CD14-positive monocyte (primary cell): ENCODE results near the gene GNPTG. TPM values are rescaled to one million over a fixed set of nuclear protein-coding genes. Genes with fewer than 3 reads are reported as not detected.

Experiments
- DNase-seq, 3 donors: peaks; one replicate each; pipeline ENCODE4 v3.0.0-alpha.2; 2011 to 2022
- H2AFZ ChIP-seq: 2 replicates; pipeline ENCODE4 v1.6.0; 2012; ENCODE audit warnings: mild to moderate bottlenecking, low read depth, low read length, inconsistent platforms; ENCODE audit not compliant: insufficient read depth, poor library complexity, severe bottlenecking
- H3K27ac ChIP-seq, 2 donors: 1 replicate in 1 of 2; 2 replicates in 1 of 2; pipeline ENCODE4 v1.5.1; 2012 to 2013; ENCODE audit warnings: low read length in 2 of 2, control low read depth in 1 of 2, inconsistent platforms in 1 of 2, low read depth in 1 of 2, mild to moderate bottlenecking in 1 of 2
- H3K27me3 ChIP-seq, 2 donors: one replicate each; pipeline versions ENCODE4 v1.6.0 to v1.6.1; 2011 to 2013; ENCODE audit warnings: low read length in 2 of 2; ENCODE audit not compliant: control insufficient read depth in 2 of 2, insufficient read depth in 2 of 2
- H3K36me3 ChIP-seq, 2 donors: replicated peaks in 1 of 2; 1 replicate in 1 of 2; 2 replicates in 1 of 2; pipeline versions ENCODE4 v1.5.1 to v1.6.1; 2012 to 2013; ENCODE audit warnings: low read length in 2 of 2, control low read depth in 1 of 2, inconsistent platforms in 1 of 2, mild to moderate bottlenecking in 1 of 2; ENCODE audit not compliant: insufficient read depth in 2 of 2, control insufficient read depth in 1 of 2
- H3K4me1 ChIP-seq, 2 donors: 1 replicate in 1 of 2; 2 replicates in 1 of 2; pipeline versions ENCODE4 v1.5.1 to v1.6.1; 2012 to 2013; ENCODE audit warnings: low read length in 2 of 2, control low read depth in 1 of 2, inconsistent platforms in 1 of 2, mild to moderate bottlenecking in 1 of 2, moderate library complexity in 1 of 2; ENCODE audit not compliant: insufficient read depth in 2 of 2, control insufficient read depth in 1 of 2
- H3K4me2 ChIP-seq: replicated peaks from 2 replicates; pipeline ENCODE3; 2012; ENCODE audit warnings: low read length, moderate library complexity, mild to moderate bottlenecking; ENCODE audit not compliant: poor library complexity, severe bottlenecking; ENCODE audit errors: extremely low read depth
- H3K4me3 ChIP-seq, 3 experiments: fragments of 200-600 bp in 1 of 3; sonication (generic) in 1 of 3; replicated peaks in 1 of 3; 1 replicate in 2 of 3; 2 replicates in 1 of 3; pipeline ENCODE4 v1.5.1; 2011 to 2013; ENCODE audit warnings: low read length in 3 of 3, mild to moderate bottlenecking in 3 of 3, control low read depth in 2 of 3, low read depth in 2 of 3, inconsistent platforms in 1 of 3, moderate library complexity in 1 of 3
- H3K79me2 ChIP-seq: 2 replicates; pipeline ENCODE4 v1.6.0; 2012; ENCODE audit warnings: mild to moderate bottlenecking, control low read depth, inconsistent platforms, low read length, moderate library complexity; ENCODE audit not compliant: insufficient read depth
- H3K9ac ChIP-seq: 2 replicates; pipeline ENCODE4 v1.6.0; 2017; ENCODE audit warnings: low read length, mild to moderate bottlenecking; ENCODE audit not compliant: insufficient read depth, poor library complexity, severe bottlenecking
- H3K9me3 ChIP-seq, 2 donors: replicated peaks in 1 of 2; 1 replicate in 1 of 2; 2 replicates in 1 of 2; pipeline versions ENCODE4 v1.5.1 to v1.6.1; 2012 to 2013; ENCODE audit warnings: low read length in 2 of 2, control low read depth in 1 of 2; ENCODE audit not compliant: control insufficient read depth in 1 of 2, insufficient read depth in 1 of 2
- H4K20me1 ChIP-seq: 2 replicates; pipeline ENCODE4 v1.6.0; 2012; ENCODE audit warnings: mild to moderate bottlenecking, low read length, control low read depth, moderate library complexity; ENCODE audit not compliant: insufficient read depth
- H3K27ac Mint-ChIP-seq, 7 donors: one replicate each; pipeline ENCODE4 v1.8.0; 2020; ENCODE audit warnings: mild to moderate bottlenecking in 7 of 7, mixed read lengths in 7 of 7, moderate library complexity in 6 of 7, inconsistent platforms in 2 of 7
- H3K27me3 Mint-ChIP-seq, 3 donors: one replicate each; pipeline ENCODE4 v1.8.0; 2021 to 2022; ENCODE audit warnings: low read depth in 3 of 3, mild to moderate bottlenecking in 3 of 3, mixed read lengths in 3 of 3, moderate library complexity in 3 of 3, inconsistent platforms in 1 of 3
- H3K36me3 Mint-ChIP-seq, 2 donors: one replicate each; pipeline ENCODE4 v1.8.0; 2020; ENCODE audit warnings: mixed read lengths in 2 of 2, inconsistent platforms in 1 of 2, mild to moderate bottlenecking in 1 of 2
- H3K4me1 Mint-ChIP-seq: one replicate; pipeline ENCODE4 v1.8.0; 2020; ENCODE audit warnings: mild to moderate bottlenecking, mixed read lengths
- H3K4me3 Mint-ChIP-seq, 2 donors: one replicate each; pipeline ENCODE4 v1.8.0; 2020; ENCODE audit warnings: mild to moderate bottlenecking in 2 of 2, mixed read lengths in 2 of 2, moderate library complexity in 1 of 2
- H3K9me3 Mint-ChIP-seq, 7 donors: one replicate each; pipeline ENCODE4 v1.8.0; 2020 to 2022; ENCODE audit warnings: mixed read lengths in 7 of 7, mild to moderate bottlenecking in 6 of 7, moderate library complexity in 6 of 7, inconsistent platforms in 2 of 7
- CTCF ChIP-seq: fragments of 200-600 bp; IDR thresholded peaks from one replicate; pipeline ENCODE4 v1.8.0; 2022; ENCODE audit warnings: antibody characterized with exemption, mild to moderate bottlenecking
- WGBS: methylation state at CpG from one replicate; pipeline ENCODE4 v1.1.5; 2013; ENCODE audit warnings: missing lambda C conversion rate; ENCODE audit not compliant: insufficient coverage; 5-methylcytosine and 5-hydroxymethylcytosine counted together
- intact Hi-C, 2 donors: fragments of 100-400 bp; cut with micrococcal nuclease; formaldehyde crosslinking; loops; one replicate each; pipeline versions ENCODE4 v1.15.0 to v1.15.1; 2023
- polyA plus RNA-seq, 3 donors: library from polyadenylated mRNA; depleted of rRNA in 1 of 3; unstranded in 2 of 3; stranded (reverse) in 1 of 3; fragments of 300-500 nt in 2 of 3; fragments of >200 nt in 1 of 3; fragmentation: Illumina TruSeq in 2 of 3; gene quantifications; 1 replicate in 2 of 3; 2 replicates in 1 of 3; pipeline ENCODE4 v1.2.3, GENCODE V29; 2012 to 2021

The GNPTG gene
- polyA plus RNA-seq, 3 donors, result 74.7 to 130 (median 82.5) TPM

- peaks cover 35% of the 10 kb centered on the region for H4K20me1 ChIP-seq
- no peak for TF ChIP-seq CTCF
- WGBS, result 6% methylated on average over 30 of the region's 43 CpGs
Observed at GRCh38 chr16:1308036-1308976, 43.4 kb upstream of the GNPTG start.

More at GRCh38 chr16:1308036-1308976, 43.4 kb upstream of the GNPTG start:
- Mint-ChIP-seq H3K36me3 (peaks cover 3 to 11% of the 10 kb centered on the region in 2 donors), H3K4me3 (peak overlapping the region; percentile 73 to 85), H3K27me3 (peaks cover 0 to 2% (median under 1%) of the 10 kb centered on the region in 3 donors), H3K4me1 (peaks cover 45% of the 10 kb centered on the region), H3K9me3 (peaks cover 0 to 2% (median 0%) of the 10 kb centered on the region in 7 donors), H3K27ac (peak overlapping the region; percentile 62 to 100 (median 99))
- peaks cover 32 to 36% of the 10 kb centered on the region in 2 donors for H3K4me1 ChIP-seq
- H3K9ac ChIP-seq, result peak overlapping the region; percentile 100
- H3K36me3 ChIP-seq, result peaks cover 9 to 11% of the 10 kb centered on the region in 2 donors
- peak overlapping the region in 1 of 2 donors; percentile 100 for H3K27ac ChIP-seq
- peak overlapping the region; percentile 68 for H3K4me2 ChIP-seq
- no peaks in the 10 kb centered on the region for H3K27me3 ChIP-seq
- peaks cover 35% of the 10 kb centered on the region for H3K79me2 ChIP-seq
- H3K9me3 ChIP-seq, result no peaks in the 10 kb centered on the region
- peak overlapping the region; percentile 87 for H2AFZ ChIP-seq
- DNase-seq, result peak in 1 of 3 donors; percentile 26
- peak overlapping the region; percentile 24 to 75 (median 54) for H3K4me3 ChIP-seq
- intact Hi-C loops, result loop anchor here in 1 of 2 donors (10.0 kb wide), 1 partner anchor 106 kb away; the partner anchor contains the start of gene UNKL
